Osteoblast (primary cell): Measurements from ENCODE around the gene VPS37C. TPM values are rescaled to one million over a fixed set of nuclear protein-coding genes. Genes with fewer than 3 reads are reported as not detected.

ENCODE experiments used
- DNase-seq: peaks from one replicate; pipeline ENCODE4 v3.0.0; 2011; ENCODE audit warnings: low spot score, mixed read lengths; ENCODE audit not compliant: insufficient read length; ENCODE audit errors: missing footprints
- H2AFZ ChIP-seq: 2 replicates; pipeline ENCODE4 v1.6.0; 2011; ENCODE audit warnings: mild to moderate bottlenecking, low read length
- H3K27ac ChIP-seq: 2 replicates; pipeline ENCODE4 v1.5.1; 2011; ENCODE audit warnings: mild to moderate bottlenecking, low read depth, low read length, moderate library complexity
- H3K27me3 ChIP-seq: 2 replicates; pipeline ENCODE4 v1.6.0; 2012; ENCODE audit warnings: mild to moderate bottlenecking, control low read depth, inconsistent platforms, low read length, moderate library complexity; ENCODE audit not compliant: insufficient read depth
- H3K36me3 ChIP-seq: 2 replicates; pipeline ENCODE4 v1.5.1; 2011; ENCODE audit warnings: mild to moderate bottlenecking, low read length, control low read depth, moderate library complexity; ENCODE audit not compliant: insufficient read depth
- H3K4me1 ChIP-seq: 2 replicates; pipeline ENCODE4 v1.5.1; 2011; ENCODE audit warnings: mild to moderate bottlenecking, low read length, control low read depth, moderate library complexity; ENCODE audit not compliant: insufficient read depth
- H3K4me2 ChIP-seq: 2 replicates; pipeline ENCODE4 v1.6.0; 2011; ENCODE audit warnings: mild to moderate bottlenecking, low read length; ENCODE audit not compliant: insufficient read depth
- H3K4me3 ChIP-seq: fragments of 200-600 bp; sonication (generic); 3 replicates; pipeline ENCODE4 v1.5.1; 2012; ENCODE audit warnings: mild to moderate bottlenecking, low read length, inconsistent platforms; ENCODE audit not compliant: insufficient read depth
- H3K79me2 ChIP-seq: 2 replicates; pipeline ENCODE4 v1.6.0; 2012; ENCODE audit warnings: mild to moderate bottlenecking, low read length, control low read depth, inconsistent platforms; ENCODE audit not compliant: insufficient read depth
- H3K9me3 ChIP-seq: 2 replicates; pipeline ENCODE4 v1.5.1; 2011; ENCODE audit warnings: low read depth, low read length, control low read depth
- H4K20me1 ChIP-seq: 2 replicates; pipeline ENCODE4 v1.6.0; 2012; ENCODE audit warnings: mild to moderate bottlenecking, low read length, control low read depth; ENCODE audit not compliant: insufficient read depth
- total RNA-seq: library from RNA; depleted of rRNA; stranded (reverse); fragments of >200 nt; gene quantifications from 2 replicates; pipeline ENCODE4 v1.2.3, GENCODE V29; 2012
- TF ChIP-seq, protein P1 (sequence below): IDR thresholded peaks from 2 replicates; pipeline ENCODE4 v1.5.1; 2011; ENCODE audit warnings: mild to moderate bottlenecking, low read depth, low read length, moderate library complexity; ENCODE audit errors: extremely low read depth

VPS37C gene
- total RNA-seq, 1 donor, result 19.2 TPM

- Histone ChIP-seq H3K9me3 (no peaks in the 10 kb centered on the region), H3K79me2 (no peaks in the 10 kb centered on the region), H2AFZ (no peak overlapping the region), H3K27me3 (no peaks in the 10 kb centered on the region), H4K20me1 (no peaks in the 10 kb centered on the region), H3K36me3 (no peaks in the 10 kb centered on the region), H3K27ac (no peak overlapping the region), H3K4me3 (no peak overlapping the region), H3K4me1 (no peaks in the 10 kb centered on the region), H3K4me2 (no peak overlapping the region)
- TF ChIP-seq, protein P1, sequence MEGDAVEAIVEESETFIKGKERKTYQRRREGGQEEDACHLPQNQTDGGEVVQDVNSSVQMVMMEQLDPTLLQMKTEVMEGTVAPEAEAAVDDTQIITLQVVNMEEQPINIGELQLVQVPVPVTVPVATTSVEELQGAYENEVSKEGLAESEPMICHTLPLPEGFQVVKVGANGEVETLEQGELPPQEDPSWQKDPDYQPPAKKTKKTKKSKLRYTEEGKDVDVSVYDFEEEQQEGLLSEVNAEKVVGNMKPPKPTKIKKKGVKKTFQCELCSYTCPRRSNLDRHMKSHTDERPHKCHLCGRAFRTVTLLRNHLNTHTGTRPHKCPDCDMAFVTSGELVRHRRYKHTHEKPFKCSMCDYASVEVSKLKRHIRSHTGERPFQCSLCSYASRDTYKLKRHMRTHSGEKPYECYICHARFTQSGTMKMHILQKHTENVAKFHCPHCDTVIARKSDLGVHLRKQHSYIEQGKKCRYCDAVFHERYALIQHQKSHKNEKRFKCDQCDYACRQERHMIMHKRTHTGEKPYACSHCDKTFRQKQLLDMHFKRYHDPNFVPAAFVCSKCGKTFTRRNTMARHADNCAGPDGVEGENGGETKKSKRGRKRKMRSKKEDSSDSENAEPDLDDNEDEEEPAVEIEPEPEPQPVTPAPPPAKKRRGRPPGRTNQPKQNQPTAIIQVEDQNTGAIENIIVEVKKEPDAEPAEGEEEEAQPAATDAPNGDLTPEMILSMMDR, result no peak
- DNase-seq, result no peak
Observed at GRCh38 chr11:61114913-61115312, 46.3 kb downstream of the VPS37C start.

DNA sequence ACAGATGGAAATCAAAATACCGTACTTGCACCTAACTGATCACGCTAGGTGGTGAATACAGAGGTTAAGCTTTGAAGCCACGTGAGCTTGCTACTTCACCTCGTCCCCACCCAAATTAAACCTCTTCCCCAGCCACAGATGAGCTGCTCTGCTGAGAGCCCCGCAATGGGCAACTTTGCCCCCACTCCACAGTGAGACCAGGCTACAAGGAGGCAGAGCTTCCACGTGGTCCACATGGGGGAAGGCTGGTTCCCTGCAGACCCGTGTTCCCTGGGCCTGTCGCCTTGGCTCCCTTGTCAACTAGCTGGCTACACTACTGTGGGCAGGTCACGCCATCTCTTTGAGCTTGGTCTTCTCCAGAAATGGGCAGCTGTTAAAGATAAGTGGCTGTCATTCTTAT is 48.0 kb downstream of the VPS37C start:
- Histone ChIP-seq H3K36me3 (no peaks in the 10 kb centered on the region), H3K4me1 (no peaks in the 10 kb centered on the region), H4K20me1 (no peaks in the 10 kb centered on the region), H3K4me3 (no peak overlapping the region), H3K27ac (no peak overlapping the region), H2AFZ (no peak overlapping the region), H3K4me2 (no peak overlapping the region), H3K79me2 (no peaks in the 10 kb centered on the region), H3K27me3 (no peaks in the 10 kb centered on the region), H3K9me3 (no peaks in the 10 kb centered on the region)
- TF ChIP-seq, protein P1, result no peak
- peak; percentile 71 for DNase-seq

DNA sequence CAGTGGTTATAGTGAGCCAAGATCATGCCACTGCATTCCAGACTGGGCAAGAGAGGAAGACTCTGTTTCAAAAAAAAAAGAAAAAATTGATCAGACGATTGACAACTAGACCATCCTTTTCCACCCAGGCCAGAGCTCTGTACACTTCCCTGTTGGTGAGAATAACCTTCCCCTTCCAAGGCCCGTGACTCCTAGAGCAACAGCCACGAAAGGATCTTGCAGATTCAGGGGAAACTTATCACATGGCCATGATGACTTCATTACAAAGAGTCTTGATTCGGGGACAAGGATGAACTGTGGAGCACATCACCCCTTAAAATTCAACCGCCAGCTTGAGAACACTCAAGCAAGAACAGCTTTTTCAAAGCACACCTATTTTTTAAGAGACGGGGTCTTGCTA is 48.7 kb downstream of the VPS37C start:
- no peaks in the 10 kb centered on the region for H3K36me3 ChIP-seq

DNA sequence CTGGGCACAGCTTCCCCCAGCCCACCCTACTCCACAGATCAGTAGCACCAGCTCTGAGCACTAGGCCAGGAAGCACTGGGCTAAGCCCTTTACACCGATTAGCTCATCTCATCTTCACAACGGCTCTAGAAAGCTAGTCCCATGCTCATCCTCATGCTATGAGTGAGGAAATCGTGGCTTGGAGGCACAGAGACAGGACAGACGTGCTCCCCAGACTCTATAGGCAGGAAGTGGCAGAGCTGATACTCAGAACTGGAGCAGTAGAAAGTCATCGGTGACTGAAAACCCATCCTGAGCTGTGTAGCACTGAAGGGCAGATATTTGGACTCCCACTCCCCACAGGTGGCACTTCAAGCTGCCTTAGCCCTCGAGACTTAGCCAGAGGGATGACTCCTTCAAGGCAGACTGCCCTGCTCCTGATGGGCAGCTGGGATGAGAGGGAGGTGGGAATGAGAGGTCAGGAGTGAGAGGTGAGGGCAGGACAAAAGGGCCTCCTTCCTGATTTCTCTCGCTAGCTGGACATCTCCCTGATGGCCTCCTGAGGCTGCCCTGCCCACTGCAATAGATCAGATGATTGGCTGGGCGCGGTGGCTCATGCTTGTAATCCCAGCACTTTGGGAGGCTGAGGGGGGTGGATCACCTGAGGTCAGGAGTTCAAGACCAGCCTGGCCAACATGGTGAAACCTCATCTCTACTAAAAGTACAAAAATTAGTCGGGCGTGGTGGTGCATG is 49.3 kb downstream of the VPS37C start:
- no peaks in the 10 kb centered on the region for H3K36me3 ChIP-seq
- no peaks in the 10 kb centered on the region for H4K20me1 ChIP-seq
- no peak overlapping the region for H3K4me3 ChIP-seq
- H3K27ac ChIP-seq, result no peak overlapping the region
- DNase-seq, result peak; percentile 67
- H3K79me2 ChIP-seq, result no peaks in the 10 kb centered on the region
- no peaks in the 10 kb centered on the region for H3K27me3 ChIP-seq
- H3K9me3 ChIP-seq, result no peaks in the 10 kb centered on the region
- no peak overlapping the region for H3K4me2 ChIP-seq
- no peaks in the 10 kb centered on the region for H3K4me1 ChIP-seq
- no peak overlapping the region for H2AFZ ChIP-seq
- TF ChIP-seq, protein P1, result no peak

More for the DNA sequence above, 48.7 kb downstream of the VPS37C start:
- TF ChIP-seq, protein P1, result no peak
- Histone ChIP-seq H2AFZ (no peak overlapping the region), H4K20me1 (no peaks in the 10 kb centered on the region), H3K27me3 (no peaks in the 10 kb centered on the region), H3K9me3 (no peaks in the 10 kb centered on the region), H3K79me2 (no peaks in the 10 kb centered on the region), H3K4me1 (no peaks in the 10 kb centered on the region), H3K4me2 (no peak overlapping the region), H3K27ac (no peak overlapping the region), H3K4me3 (no peak overlapping the region)
- DNase-seq, result no peak
